ENCODE measurements around the gene SCP2.

- no peak for TF ChIP-seq RNF2 (IDR thresholded peaks at IDR 0.05; ENCODE audit: borderline replicate concordance, low read depth)
- TF ChIP-seq KDM1A (IDR thresholded peaks at IDR 0.05; ENCODE audit: low read depth) = no peak
- TF ChIP-seq CTCF (IDR thresholded peaks at IDR 0.05) = no peak
Measured at GRCh38 chr1:53071915-53072314, 144.8 kb downstream of the SCP2 start.
